ENCODE data around the gene KRTCAP2. TPM values are rescaled to one million over a fixed set of nuclear protein-coding genes. Genes with fewer than 3 reads are reported as not detected.

Gene KRTCAP2
- polyA plus RNA-seq, 3 donors = 157 to 256 (median 247) TPM

- Histone ChIP-seq H3K9ac (ENCODE audit: insufficient read depth, low read length, poor library complexity, severe bottlenecking) (no peak overlapping the region), H3K9me3 (replicated peaks in 1 of 2; ENCODE audit: control insufficient read depth in 1 of 2, insufficient read depth in 1 of 2, low read length in 2 of 2) (no peaks in the 10 kb centered on the region), H3K4me1 (ENCODE audit: control insufficient read depth in 1 of 2, insufficient read depth in 2 of 2, low read length in 2 of 2) (peaks cover 22 to 28% of the 10 kb centered on the region in 2 donors), H3K4me3 (replicated peaks in 1 of 3; ENCODE audit: low read depth in 2 of 3, low read length in 3 of 3) (no peak overlapping the region), H3K4me2 (replicated peaks; ENCODE audit: extremely low read depth, low read length, poor library complexity, severe bottlenecking) (peak overlapping the region; percentile 21), H3K79me2 (ENCODE audit: insufficient read depth, low read length) (no peaks in the 10 kb centered on the region), H4K20me1 (ENCODE audit: insufficient read depth, low read length) (no peaks in the 10 kb centered on the region), H3K36me3 (replicated peaks in 1 of 2; ENCODE audit: control insufficient read depth in 1 of 2, insufficient read depth in 2 of 2, low read length in 2 of 2) (no peaks in the 10 kb centered on the region), H3K27me3 (ENCODE audit: control insufficient read depth in 2 of 2, insufficient read depth in 2 of 2, low read length in 2 of 2) (no peaks in the 10 kb centered on the region), H3K27ac (ENCODE audit: low read depth in 1 of 2, low read length in 2 of 2) (no peak overlapping the region), H2AFZ (ENCODE audit: insufficient read depth, low read depth, low read length, poor library complexity, severe bottlenecking) (no peak overlapping the region)
- H3K27me3 Mint-ChIP-seq (ENCODE audit: low read depth in 3 of 3) = peaks cover 2 to 18% (median 15%) of the 10 kb centered on the region in 3 donors
- WGBS (ENCODE audit: insufficient coverage) = 97% methylated on average over 30 of the region's 31 CpGs
- peaks cover 31% of the 10 kb centered on the region for H3K4me1 Mint-ChIP-seq
- intact Hi-C loops (cut with micrococcal nuclease) = no loop called here
- peak overlapping the region in 1 of 2 donors; percentile 68 for H3K4me3 Mint-ChIP-seq
- no peaks in the 10 kb centered on the region for H3K9me3 Mint-ChIP-seq
- DNase-seq = peak in 1 of 3 donors; percentile 8
- peak overlapping the region in 5 of 7 donors; percentile 2 to 81 (median 71) for H3K27ac Mint-ChIP-seq
- TF ChIP-seq, protein P1, sequence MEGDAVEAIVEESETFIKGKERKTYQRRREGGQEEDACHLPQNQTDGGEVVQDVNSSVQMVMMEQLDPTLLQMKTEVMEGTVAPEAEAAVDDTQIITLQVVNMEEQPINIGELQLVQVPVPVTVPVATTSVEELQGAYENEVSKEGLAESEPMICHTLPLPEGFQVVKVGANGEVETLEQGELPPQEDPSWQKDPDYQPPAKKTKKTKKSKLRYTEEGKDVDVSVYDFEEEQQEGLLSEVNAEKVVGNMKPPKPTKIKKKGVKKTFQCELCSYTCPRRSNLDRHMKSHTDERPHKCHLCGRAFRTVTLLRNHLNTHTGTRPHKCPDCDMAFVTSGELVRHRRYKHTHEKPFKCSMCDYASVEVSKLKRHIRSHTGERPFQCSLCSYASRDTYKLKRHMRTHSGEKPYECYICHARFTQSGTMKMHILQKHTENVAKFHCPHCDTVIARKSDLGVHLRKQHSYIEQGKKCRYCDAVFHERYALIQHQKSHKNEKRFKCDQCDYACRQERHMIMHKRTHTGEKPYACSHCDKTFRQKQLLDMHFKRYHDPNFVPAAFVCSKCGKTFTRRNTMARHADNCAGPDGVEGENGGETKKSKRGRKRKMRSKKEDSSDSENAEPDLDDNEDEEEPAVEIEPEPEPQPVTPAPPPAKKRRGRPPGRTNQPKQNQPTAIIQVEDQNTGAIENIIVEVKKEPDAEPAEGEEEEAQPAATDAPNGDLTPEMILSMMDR (IDR thresholded peaks at IDR 0.05) = no peak
- H3K36me3 Mint-ChIP-seq = no peaks in the 10 kb centered on the region
Measured at GRCh38 chr1:155179112-155180031, 6.3 kb upstream of the KRTCAP2 start.

GRCh38 chr1:155178441-155179111 lies 5.5 kb upstream of the KRTCAP2 start:
- 59% methylated on average over 27 of the region's 30 CpGs for WGBS (ENCODE audit: insufficient coverage)
- TF ChIP-seq, protein P1 (IDR thresholded peaks at IDR 0.05) = no peak
- Histone ChIP-seq H3K4me2 (replicated peaks; ENCODE audit: extremely low read depth, low read length, poor library complexity, severe bottlenecking) (peak overlapping the region; percentile 21), H3K79me2 (ENCODE audit: insufficient read depth, low read length) (no peaks in the 10 kb centered on the region), H3K9ac (ENCODE audit: insufficient read depth, low read length, poor library complexity, severe bottlenecking) (no peak overlapping the region), H3K9me3 (replicated peaks in 1 of 2; ENCODE audit: control insufficient read depth in 1 of 2, insufficient read depth in 1 of 2, low read length in 2 of 2) (no peaks in the 10 kb centered on the region), H4K20me1 (ENCODE audit: insufficient read depth, low read length) (no peaks in the 10 kb centered on the region), H3K27ac (ENCODE audit: low read depth in 1 of 2, low read length in 2 of 2) (no peak overlapping the region), H3K4me3 (replicated peaks in 1 of 3; ENCODE audit: low read depth in 2 of 3, low read length in 3 of 3) (no peak overlapping the region), H3K36me3 (replicated peaks in 1 of 2; ENCODE audit: control insufficient read depth in 1 of 2, insufficient read depth in 2 of 2, low read length in 2 of 2) (no peaks in the 10 kb centered on the region), H3K27me3 (ENCODE audit: control insufficient read depth in 2 of 2, insufficient read depth in 2 of 2, low read length in 2 of 2) (no peaks in the 10 kb centered on the region), H2AFZ (ENCODE audit: insufficient read depth, low read depth, low read length, poor library complexity, severe bottlenecking) (no peak overlapping the region), H3K4me1 (ENCODE audit: control insufficient read depth in 1 of 2, insufficient read depth in 2 of 2, low read length in 2 of 2) (peaks cover 30 to 36% of the 10 kb centered on the region in 2 donors)
- peak overlapping the region; percentile 16 to 68 for H3K4me3 Mint-ChIP-seq
- H3K4me1 Mint-ChIP-seq = peaks cover 37% of the 10 kb centered on the region
- no peaks in the 10 kb centered on the region for H3K9me3 Mint-ChIP-seq
- intact Hi-C loops (cut with micrococcal nuclease) = no loop called here
- H3K27me3 Mint-ChIP-seq (ENCODE audit: low read depth in 3 of 3) = peaks cover 4 to 23% (median 22%) of the 10 kb centered on the region in 3 donors
- no peaks in the 10 kb centered on the region for H3K36me3 Mint-ChIP-seq
- peak overlapping the region in 4 of 7 donors; percentile 52 to 81 (median 72) for H3K27ac Mint-ChIP-seq
- DNase-seq = peak; percentile 47 to 75 (median 53)

Measured in CD14-positive monocyte (primary cell).